H9 (cell line): ENCODE data around the gene SUN1. TPM values are rescaled to one million over a fixed set of nuclear protein-coding genes. Genes with fewer than 3 reads are reported as not detected.
A peak's percentile ranks its signal among the peaks of the same experiment; 100 is the strongest.

Experiments
- DNase-seq: peaks from one replicate; pipeline ENCODE4 v3.0.0-alpha.2; 2017
- H2AFZ ChIP-seq: one replicate; pipeline ENCODE4 v1.6.1; 2013; ENCODE audit warnings: mild to moderate bottlenecking, low read length, control low read depth, moderate library complexity
- H2AK5ac ChIP-seq: 2 replicates; pipeline ENCODE4 v1.6.1; 2013; ENCODE audit warnings: low read length, control low read depth, mixed read lengths; ENCODE audit not compliant: insufficient read length
- H2BK120ac ChIP-seq: one replicate; pipeline ENCODE4 v1.6.1; 2013; ENCODE audit warnings: low read depth, mild to moderate bottlenecking, low read length, control low read depth, inconsistent platforms; ENCODE audit not compliant: poor library complexity, severe bottlenecking
- H2BK12ac ChIP-seq: 2 replicates; pipeline ENCODE4 v1.6.1; 2013; ENCODE audit warnings: low read length, control low read depth, mixed read lengths, low read depth; ENCODE audit not compliant: insufficient read length
- H2BK15ac ChIP-seq: 2 replicates; pipeline ENCODE4 v1.6.1; 2013; ENCODE audit warnings: low read depth, low read length, control low read depth
- H2BK20ac ChIP-seq: one replicate; pipeline ENCODE4 v1.6.1; 2013; ENCODE audit warnings: low read depth, mild to moderate bottlenecking, low read length, control low read depth, inconsistent platforms; ENCODE audit not compliant: poor library complexity, severe bottlenecking
- H2BK5ac ChIP-seq: 2 replicates; pipeline ENCODE4 v1.6.1; 2013; ENCODE audit warnings: low read length, control low read depth, mixed read lengths; ENCODE audit not compliant: insufficient read length
- H3K14ac ChIP-seq: 2 replicates; pipeline ENCODE4 v1.6.1; 2013; ENCODE audit warnings: low read length, control low read depth; ENCODE audit not compliant: insufficient read depth
- H3K18ac ChIP-seq: 2 replicates; pipeline ENCODE4 v1.6.1; 2013; ENCODE audit warnings: low read depth, mild to moderate bottlenecking, mixed read lengths, low read length, control low read depth; ENCODE audit not compliant: insufficient read length
- H3K23ac ChIP-seq: 2 replicates; pipeline ENCODE4 v1.6.1; 2013; ENCODE audit warnings: low read length, control low read depth, mixed read lengths, low read depth; ENCODE audit not compliant: insufficient read length
- H3K23me2 ChIP-seq: 2 replicates; pipeline ENCODE4 v1.6.1; 2013; ENCODE audit warnings: low read depth, mild to moderate bottlenecking, mixed read lengths, low read length, control low read depth; ENCODE audit not compliant: insufficient read length, poor library complexity, severe bottlenecking
- H3K27ac ChIP-seq: 2 replicates; pipeline ENCODE4 v1.5.1; 2013; ENCODE audit warnings: low read length, control low read depth, mixed read lengths, low read depth; ENCODE audit not compliant: insufficient read length
- H3K27me3 ChIP-seq: 2 replicates; pipeline ENCODE4 v1.6.1; 2013; ENCODE audit warnings: low read length, control low read depth, inconsistent platforms; ENCODE audit not compliant: insufficient read depth
- H3K4ac ChIP-seq: 2 replicates; pipeline ENCODE4 v1.6.1; 2013; ENCODE audit warnings: low read depth, mild to moderate bottlenecking, control low read depth, inconsistent platforms, low read length, moderate library complexity
- H3K4me1 ChIP-seq: 2 replicates; pipeline ENCODE4 v1.6.1; 2013; ENCODE audit warnings: low read length, control low read depth, inconsistent platforms; ENCODE audit not compliant: insufficient read depth
- H3K4me2 ChIP-seq: 2 replicates; pipeline ENCODE4 v1.6.1; 2013; ENCODE audit warnings: low read length, control low read depth, mixed read lengths; ENCODE audit not compliant: insufficient read length, insufficient read depth
- H3K56ac ChIP-seq: 2 replicates; pipeline ENCODE4 v1.6.1; 2013; ENCODE audit warnings: low read depth, mild to moderate bottlenecking, mixed read lengths, low read length, control low read depth; ENCODE audit not compliant: insufficient read length
- H3K79me1 ChIP-seq: 2 replicates; pipeline ENCODE4 v1.6.1; 2013; ENCODE audit warnings: low read depth, mild to moderate bottlenecking, moderate library complexity, low read length, control low read depth, inconsistent platforms; ENCODE audit not compliant: insufficient read depth, poor library complexity, severe bottlenecking
- H3K79me2 ChIP-seq: 2 replicates; pipeline ENCODE4 v1.6.1; 2013; ENCODE audit warnings: low read length, control low read depth, inconsistent platforms; ENCODE audit not compliant: insufficient read depth
- H3K9ac ChIP-seq: 2 replicates; pipeline ENCODE4 v1.6.1; 2013; ENCODE audit warnings: low read length, control low read depth, mixed read lengths; ENCODE audit not compliant: insufficient read length; ENCODE audit errors: extremely low read depth
- H3K9me3 ChIP-seq: one replicate; pipeline ENCODE4 v1.6.1; 2013; ENCODE audit warnings: low read depth, low read length, inconsistent platforms; ENCODE audit not compliant: control insufficient read depth
- H3T11ph ChIP-seq: one replicate; pipeline ENCODE4 v1.6.1; 2013; ENCODE audit warnings: mild to moderate bottlenecking, low read length, control low read depth, inconsistent platforms
- H4K20me1 ChIP-seq: one replicate; pipeline ENCODE4 v1.6.1; 2013; ENCODE audit not compliant: control insufficient read depth, insufficient read length, insufficient read depth
- H4K5ac ChIP-seq: 2 replicates; pipeline ENCODE4 v1.6.1; 2013; ENCODE audit warnings: low read depth, mild to moderate bottlenecking, mixed read lengths, low read length, control low read depth; ENCODE audit not compliant: insufficient read length
- H4K8ac ChIP-seq: replicated peaks from 2 replicates; pipeline ENCODE4 v1.6.1; 2013; ENCODE audit warnings: low read length, control low read depth, mixed read lengths, low read depth; ENCODE audit not compliant: insufficient read length
- H4K91ac ChIP-seq: 2 replicates; pipeline ENCODE4 v1.6.1; 2013; ENCODE audit warnings: low read depth, mild to moderate bottlenecking, moderate library complexity, mixed read lengths, low read length, control low read depth; ENCODE audit not compliant: insufficient read length
- H3K27ac Mint-ChIP-seq, 3 experiments: 2 replicates in 2 of 3; 3 replicates in 1 of 3; pipeline ENCODE4 v1.8.0; 2020 to 2021; ENCODE audit warnings: mixed read lengths in 3 of 3, mild to moderate bottlenecking in 1 of 3, moderate library complexity in 1 of 3
- H3K27me3 Mint-ChIP-seq: 2 replicates; pipeline ENCODE4 v1.8.0; 2021; ENCODE audit warnings: low read depth, mild to moderate bottlenecking, moderate library complexity, mixed read lengths
- H3K36me3 Mint-ChIP-seq, 3 experiments: 2 replicates in 2 of 3; 3 replicates in 1 of 3; pipeline ENCODE4 v1.8.0; 2020 to 2021; ENCODE audit warnings: low read depth in 3 of 3, mixed read lengths in 3 of 3; ENCODE audit not compliant: insufficient read depth in 1 of 3
- H3K4me1 Mint-ChIP-seq, 2 experiments: 2 replicates each; pipeline ENCODE4 v1.8.0; 2020; ENCODE audit warnings: mixed read lengths in 2 of 2
- H3K4me3 Mint-ChIP-seq, 2 experiments: 2 replicates in 1 of 2; 3 replicates in 1 of 2; pipeline ENCODE4 v1.8.0; 2020 to 2021; ENCODE audit warnings: mild to moderate bottlenecking in 2 of 2, mixed read lengths in 2 of 2, moderate library complexity in 1 of 2
- H3K9me3 Mint-ChIP-seq, 2 experiments: 2 replicates in 1 of 2; 3 replicates in 1 of 2; pipeline ENCODE4 v1.8.0; 2020; ENCODE audit warnings: mild to moderate bottlenecking in 2 of 2, mixed read lengths in 2 of 2, moderate library complexity in 1 of 2
- CTCF ChIP-seq: fragments of 200-600 bp; sonication (generic); conservative IDR thresholded peaks from 3 replicates; pipeline ENCODE4 v1.8.0; 2021; ENCODE audit warnings: antibody characterized with exemption, mild to moderate bottlenecking
- WGBS: extraction: QIAGEN DNeasy Blood & Tissue Kit; methylation state at CpG from one replicate; pipeline ENCODE4 v1.1.7; 2013; ENCODE audit warnings: missing lambda C conversion rate, low lambda C conversion rate, mixed read lengths; ENCODE audit not compliant: insufficient read length; ENCODE audit errors: extremely low coverage; 5-methylcytosine and 5-hydroxymethylcytosine counted together
- total RNA-seq: library from RNA; stranded (reverse); gene quantifications from 2 replicates; pipeline ENCODE4 v1.2.1, GENCODE V29; 2021

The SUN1 gene
- total RNA-seq, 1 experiment from 2014 or later: 118 TPM

DNA sequence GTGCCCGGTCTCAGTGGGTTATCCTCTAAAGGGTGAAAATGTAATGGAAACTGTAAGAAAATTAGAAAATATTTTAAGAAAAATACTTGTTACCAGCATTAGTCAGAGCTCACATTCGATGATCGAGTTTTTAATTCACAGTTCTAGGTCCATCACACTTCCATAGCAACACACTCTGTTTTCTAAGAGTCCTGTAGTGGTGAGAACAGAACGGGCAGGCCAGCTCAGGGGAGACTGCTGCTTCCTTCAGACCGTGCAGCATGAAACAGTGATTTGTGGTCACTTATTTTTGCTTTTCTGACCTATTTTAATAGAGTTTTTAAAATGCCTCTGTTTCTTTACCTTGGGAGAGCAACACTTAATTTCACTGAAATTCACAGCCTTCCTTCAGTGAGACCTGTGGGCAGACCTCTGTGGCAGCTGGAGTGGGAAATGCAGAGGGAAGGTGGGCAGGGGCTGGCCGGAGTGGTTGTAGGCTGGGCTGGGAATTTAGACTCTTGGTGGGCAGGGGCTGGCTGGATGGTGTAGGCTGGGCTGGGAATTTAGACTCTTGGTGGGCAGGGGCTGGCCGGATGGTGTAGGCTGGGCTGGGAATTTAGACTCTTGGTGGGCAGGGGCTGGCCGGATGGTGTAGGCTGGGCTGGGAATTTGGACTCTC lies 1.5 kb downstream of the SUN1 start:
- H3K4me3 Mint-ChIP-seq: no peak overlapping the region
- Histone ChIP-seq H3K56ac (no peak overlapping the region), H2BK20ac (no peak overlapping the region), H3K23ac (no peak overlapping the region), H2BK120ac (no peak overlapping the region), H3K27ac (no peak overlapping the region), H4K91ac (no peak overlapping the region), H3K9ac (no peak overlapping the region), H3K27me3 (no peaks in the 10 kb centered on the region), H3K79me1 (peaks cover 10% of the 10 kb centered on the region), H4K8ac (no peak overlapping the region), H3K23me2 (peaks cover 3% of the 10 kb centered on the region), H3K4me2 (no peak overlapping the region), H3K14ac (no peak overlapping the region), H2AK5ac (no peak overlapping the region), H3K9me3 (no peaks in the 10 kb centered on the region), H3K79me2 (peaks cover 56% of the 10 kb centered on the region; the same call in 1 of the 2 replicates), H3K4ac (no peak overlapping the region), H3K18ac (no peak overlapping the region), H4K5ac (no peak overlapping the region), H3T11ph (no peak overlapping the region), H3K4me1 (peaks cover 12% of the 10 kb centered on the region), H4K20me1 (no peaks in the 10 kb centered on the region), H2BK5ac (no peak overlapping the region), H2BK12ac (no peak overlapping the region), H2AFZ (no peak overlapping the region), H2BK15ac (no peak overlapping the region)
- peak overlapping the region in 2 of 3 experiments; percentile 45 to 63; a peak in 1 of 7 replicates for H3K27ac Mint-ChIP-seq
- WGBS: no CpG with 5 or more reads among the region's 8 CpGs
- no peaks in the 10 kb centered on the region for H3K9me3 Mint-ChIP-seq
- H3K27me3 Mint-ChIP-seq: no peaks in the 10 kb centered on the region
- no peak for TF ChIP-seq CTCF
- DNase-seq: no peak
- H3K36me3 Mint-ChIP-seq: peaks cover 16 to 44% (median 31%) of the 10 kb centered on the region in 3 experiments
- H3K4me1 Mint-ChIP-seq: peaks cover 40% of the 10 kb centered on the region in 2 experiments
